ENCODE data around the gene RIPOR3.

DNA sequence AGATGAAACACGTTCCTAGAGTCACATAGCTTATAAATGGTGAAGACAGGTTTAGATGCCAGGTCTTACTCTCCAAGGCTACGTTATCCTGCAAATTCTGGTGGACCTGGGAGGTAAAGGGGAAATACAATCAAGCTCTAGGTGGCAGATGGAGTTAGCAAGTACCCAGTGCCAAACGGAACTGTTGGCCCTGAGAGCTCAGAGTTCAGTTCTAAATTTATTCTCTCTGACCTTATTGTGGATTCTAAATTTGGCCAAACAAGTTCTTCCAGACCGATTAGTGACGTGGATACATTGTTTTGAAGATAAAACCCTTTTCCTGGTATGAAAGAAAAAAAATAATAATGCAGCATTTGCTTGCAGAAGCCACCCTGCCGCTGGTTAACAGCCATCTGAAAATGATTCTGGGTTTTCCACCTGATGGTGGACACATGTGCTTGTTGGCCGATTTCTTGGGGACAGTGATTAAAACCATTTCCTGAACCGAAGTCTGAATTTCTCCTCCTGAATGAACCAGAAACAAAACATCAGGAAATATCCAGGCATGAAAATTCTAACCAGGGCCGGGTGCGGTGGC is 32.5 kb downstream of the RIPOR3 start:
- TF ChIP-seq ZNF431 (CRISPR knock-in tag; IDR thresholded peaks at IDR 0.05), result no peak
- TF ChIP-seq FOXK2 (conservative IDR thresholded peaks at IDR 0.05 in 1 of 2, IDR thresholded peaks at IDR 0.05 in 1 of 2; ENCODE audit: low read depth in 2 of 2), result no peak

All from K562 (cell line).